Testis (tissue), 3 donors: ENCODE results near the gene CAMTA1. TPM values are rescaled to one million over a fixed set of nuclear protein-coding genes. Genes with fewer than 3 reads are reported as not detected.

ENCODE experiments used
- DNase-seq: peaks from one replicate; pipeline ENCODE4 v3.0.0-alpha.2; 2019
- H3K27ac ChIP-seq, 2 donors: fragments of 200-600 bp; sonication (generic); one replicate each; pipeline ENCODE4 v1.5.1; 2019
- H3K27me3 ChIP-seq: fragments of 200-600 bp; sonication (generic); one replicate; pipeline ENCODE4 v1.5.1; 2019
- H3K36me3 ChIP-seq: fragments of 200-600 bp; sonication (generic); one replicate; pipeline ENCODE4 v1.5.1; 2017; ENCODE audit warnings: low read depth; ENCODE audit errors: missing control alignments
- H3K4me1 ChIP-seq: fragments of 200-600 bp; sonication (generic); one replicate; pipeline ENCODE4 v1.5.1; 2019
- H3K4me3 ChIP-seq, 2 donors: fragments of 200-600 bp; sonication (generic); one replicate each; pipeline ENCODE4 v1.5.1; 2017 to 2019
- H3K9me3 ChIP-seq: fragments of 200-600 bp; sonication (generic); one replicate; pipeline ENCODE4 v1.5.1; 2017
- CTCF ChIP-seq, 3 experiments: fragments of 450-650 bp in 2 of 3; fragments of 200-600 bp in 1 of 3; sonication (generic) in 1 of 3; IDR thresholded peaks; one replicate each; pipeline ENCODE4 v1.5.1; 2016 to 2019; ENCODE audit warnings: antibody characterized with exemption in 3 of 3, mild to moderate bottlenecking in 2 of 3, moderate library complexity in 1 of 3
- POLR2A ChIP-seq: fragments of 450-650 bp; IDR thresholded peaks from one replicate; pipeline ENCODE4 v1.6.1; 2017; ENCODE audit warnings: antibody characterized with exemption, mild to moderate bottlenecking, moderate library complexity
- WGBS, 2 donors: methylation state at CpG; one replicate each; pipeline ENCODE4 v1.1.5; 2018; 5-methylcytosine and 5-hydroxymethylcytosine counted together
- intact Hi-C: fragments of 100-400 bp; cut with DNase I; formaldehyde crosslinking; loops from one replicate; pipeline ENCODE4 v1.15.1; 2023; ENCODE audit warnings: low total_unique reads
- polyA plus RNA-seq: library from polyadenylated mRNA; stranded (reverse); fragments of 350-450 nt; fragmentation: Illumina TruSeq; extraction: RNeasy Lipid Tissue Mini Kit (QIAGEN cat#74804); gene quantifications from one replicate; pipeline ENCODE4 v1.2.3, GENCODE V29; 2014; ENCODE audit warnings: low read depth, low replicate concordance; ENCODE audit not compliant: insufficient read depth
- total RNA-seq, 2 donors: library from RNA; depleted of rRNA; stranded (reverse); fragments of >200 nt; gene quantifications; one replicate each; pipeline ENCODE4 v1.2.3, GENCODE V29; 2016

Gene CAMTA1
- total and polyA plus RNA-seq, 3 donors from 2014 or later: 116 to 158 (median 119) TPM

DNA sequence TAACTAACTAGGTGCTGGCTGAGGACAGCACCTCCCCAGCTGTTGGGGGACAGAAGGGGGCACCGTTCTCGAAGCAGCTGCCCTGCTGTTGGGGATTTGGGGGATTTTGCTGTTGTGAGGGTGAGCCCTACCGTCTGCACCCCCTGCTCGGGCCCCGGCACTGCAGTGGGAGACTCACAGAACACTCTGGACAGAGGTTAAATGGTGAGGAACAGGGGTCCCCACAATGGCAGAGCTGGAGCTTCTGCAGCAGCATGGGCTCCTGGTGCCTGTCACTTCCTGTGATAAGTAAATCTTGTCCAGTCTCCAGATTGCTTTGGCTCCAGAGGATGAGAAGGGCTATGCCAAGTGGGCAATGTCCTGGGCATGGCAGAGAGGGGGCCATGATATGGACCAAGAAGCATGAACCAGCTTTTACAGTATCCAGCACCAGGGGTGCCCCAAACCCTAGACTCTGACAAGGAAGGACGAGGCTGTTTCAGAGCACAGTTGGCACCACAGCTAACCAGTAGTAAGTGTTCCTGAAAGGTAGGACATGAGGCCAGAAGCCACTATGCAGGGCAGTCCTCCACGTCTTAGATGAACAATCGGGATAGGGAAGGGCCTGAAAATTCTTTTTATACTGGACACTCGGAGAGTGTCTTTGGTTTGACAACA is 620.7 kb downstream of the CAMTA1 start:
- no peak overlapping the region for H3K27ac ChIP-seq
- H3K4me1 ChIP-seq: no peaks in the 10 kb centered on the region
- H3K36me3 ChIP-seq: no peaks in the 10 kb centered on the region
- no peak overlapping the region for H3K4me3 ChIP-seq
- no peaks in the 10 kb centered on the region for H3K27me3 ChIP-seq
- DNase-seq: no peak
- 94 to 95% methylated on average over 9 of the region's 9 CpGs for WGBS, 2 donors
- intact Hi-C loops: no loop called here
- H3K9me3 ChIP-seq: no peaks in the 10 kb centered on the region
- TF ChIP-seq CTCF (IDR thresholded peaks at IDR 0.05) (no peak), POLR2A (no peak)

DNA sequence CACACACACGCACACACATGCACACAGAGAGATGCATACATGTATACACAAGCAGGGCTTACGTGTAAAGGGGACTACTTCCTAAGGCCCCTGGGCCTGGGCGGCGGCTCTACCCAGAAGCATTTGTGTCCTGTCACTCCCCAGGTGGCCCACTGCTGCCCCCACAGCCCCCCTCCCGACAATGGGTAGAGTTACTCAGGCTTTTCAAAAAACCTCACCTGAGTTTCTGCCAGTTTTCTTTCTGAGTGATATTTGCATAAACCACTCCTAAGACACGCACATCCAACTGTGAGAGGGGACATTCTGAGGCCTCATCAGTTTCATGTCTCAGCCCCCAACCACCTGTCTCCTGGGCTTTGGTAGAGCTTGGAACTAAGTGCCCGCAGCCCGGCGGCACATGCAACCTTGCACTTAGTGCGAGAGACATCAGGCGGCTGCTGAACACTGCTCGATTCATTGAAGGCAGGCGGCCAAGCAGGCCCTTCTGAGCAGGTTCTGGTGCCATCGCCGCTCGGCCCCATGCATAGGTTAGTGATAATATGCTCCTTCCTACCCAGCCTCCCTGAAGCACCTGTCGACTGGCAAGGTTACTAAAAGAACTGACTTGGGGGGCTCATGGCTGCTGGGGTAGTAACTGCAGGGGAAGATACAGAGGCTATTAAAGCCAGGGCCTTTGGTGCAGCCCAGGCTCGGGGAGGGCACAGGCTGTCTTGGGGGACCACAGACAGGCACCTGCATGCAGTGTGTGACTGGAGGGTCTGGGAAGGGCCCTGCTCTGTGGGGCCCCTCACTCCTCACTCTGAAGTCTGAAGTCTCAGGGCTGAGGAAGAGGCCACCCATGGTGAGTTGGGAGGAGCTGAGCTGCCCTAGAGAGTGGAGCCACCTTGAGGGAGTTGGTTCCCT is 621.6 kb downstream of the CAMTA1 start:
- WGBS, 2 donors: 95% methylated on average over 15 to 18 of the region's 18 CpGs
- peak; percentile 2 for DNase-seq
- Histone ChIP-seq H3K36me3 (no peaks in the 10 kb centered on the region), H3K27ac (no peak overlapping the region), H3K4me1 (no peaks in the 10 kb centered on the region), H3K9me3 (no peaks in the 10 kb centered on the region), H3K27me3 (no peaks in the 10 kb centered on the region), H3K4me3 (no peak overlapping the region)
- no peak for TF ChIP-seq CTCF (IDR thresholded peaks at IDR 0.05)
- intact Hi-C loops: no loop called here

- no peak overlapping the region for H3K4me3 ChIP-seq
- TF ChIP-seq POLR2A (no peak), CTCF (IDR thresholded peaks at IDR 0.05) (no peak)
- no peaks in the 10 kb centered on the region for H3K36me3 ChIP-seq
- WGBS, 2 donors: 80 to 97% methylated on average over 1 to 7 of the region's 7 CpGs
- H3K27ac ChIP-seq: no peak overlapping the region
- no peaks in the 10 kb centered on the region for H3K27me3 ChIP-seq
- intact Hi-C loops: no loop called here
- H3K9me3 ChIP-seq: no peaks in the 10 kb centered on the region
- no peaks in the 10 kb centered on the region for H3K4me1 ChIP-seq
- DNase-seq: no peak
Observed at GRCh38 chr1:7407544-7407895, 622.3 kb downstream of the CAMTA1 start.

- 91 to 98% methylated on average over 15 to 23 of the region's 23 CpGs for WGBS, 2 donors
- intact Hi-C loops: no loop called here
- TF ChIP-seq POLR2A: no peak
- no peak for TF ChIP-seq CTCF (IDR thresholded peaks at IDR 0.05)
Observed at GRCh38 chr1:7407980-7408770, 622.9 kb downstream of the CAMTA1 start.

More at GRCh38 chr1:7407980-7408770, 622.9 kb downstream of the CAMTA1 start:
- H3K27ac ChIP-seq: no peak overlapping the region
- H3K9me3 ChIP-seq: no peaks in the 10 kb centered on the region
- DNase-seq: peak; percentile 8
- no peaks in the 10 kb centered on the region for H3K27me3 ChIP-seq
- no peak overlapping the region for H3K4me3 ChIP-seq
- H3K36me3 ChIP-seq: no peaks in the 10 kb centered on the region
- no peaks in the 10 kb centered on the region for H3K4me1 ChIP-seq
